ENCODE results near the gene GUCA2B.

Gene GUCA2B

GRCh38 chr1:42173155-42173933 is 20.1 kb downstream of the GUCA2B start:
- no peak overlapping the region for H3K4me3 ChIP-seq (ENCODE audit: low read length)

GRCh38 chr1:42173961-42174735 is 20.9 kb downstream of the GUCA2B start:
- no peaks in the 10 kb centered on the region for H3K27me3 ChIP-seq (ENCODE audit: control insufficient read depth, insufficient read depth, low read length)
- H3K36me3 ChIP-seq (ENCODE audit: control insufficient read depth, insufficient read depth, low read length) = no peaks in the 10 kb centered on the region
- no peak overlapping the region for H3K27ac ChIP-seq (ENCODE audit: low read depth, low read length)
- no peak overlapping the region for H3K9ac ChIP-seq (ENCODE audit: low read length)
- H3K4me3 ChIP-seq (ENCODE audit: low read length) = no peak overlapping the region
- H3K4me1 ChIP-seq (ENCODE audit: control insufficient read depth, insufficient read depth, low read length) = peaks cover 12% of the 10 kb centered on the region

More at GRCh38 chr1:42173155-42173933, 20.1 kb downstream of the GUCA2B start:
- Histone ChIP-seq H3K36me3 (ENCODE audit: control insufficient read depth, insufficient read depth, low read length) (no peaks in the 10 kb centered on the region), H3K9ac (ENCODE audit: low read length) (no peak overlapping the region), H3K4me1 (ENCODE audit: control insufficient read depth, insufficient read depth, low read length) (peaks cover 12% of the 10 kb centered on the region), H3K27me3 (ENCODE audit: control insufficient read depth, insufficient read depth, low read length) (no peaks in the 10 kb centered on the region), H3K27ac (ENCODE audit: low read depth, low read length) (peak overlapping the region; percentile 45)

GRCh38 chr1:42175314-42176054 is 22.3 kb downstream of the GUCA2B start:
- peaks cover 12% of the 10 kb centered on the region for H3K4me1 ChIP-seq (ENCODE audit: control insufficient read depth, insufficient read depth, low read length)
- no peak overlapping the region for H3K27ac ChIP-seq (ENCODE audit: low read depth, low read length)
- H3K4me3 ChIP-seq (ENCODE audit: low read length) = no peak overlapping the region
- H3K9ac ChIP-seq (ENCODE audit: low read length) = no peak overlapping the region
- H3K27me3 ChIP-seq (ENCODE audit: control insufficient read depth, insufficient read depth, low read length) = no peaks in the 10 kb centered on the region
- no peaks in the 10 kb centered on the region for H3K36me3 ChIP-seq (ENCODE audit: control insufficient read depth, insufficient read depth, low read length)

- Histone ChIP-seq H3K36me3 (ENCODE audit: control insufficient read depth, insufficient read depth, low read length) (peaks cover 6% of the 10 kb centered on the region), H3K4me3 (ENCODE audit: low read length) (no peak overlapping the region), H3K4me1 (ENCODE audit: control insufficient read depth, insufficient read depth, low read length) (peaks cover 12% of the 10 kb centered on the region), H3K27me3 (ENCODE audit: control insufficient read depth, insufficient read depth, low read length) (no peaks in the 10 kb centered on the region), H3K9ac (ENCODE audit: low read length) (no peak overlapping the region), H3K27ac (ENCODE audit: low read depth, low read length) (no peak overlapping the region)
These were observed 23.8 kb downstream of the GUCA2B start for GRCh38 chr1:42176902-42177519.

GRCh38 chr1:42177541-42177981 is 24.4 kb downstream of the GUCA2B start:
- Histone ChIP-seq H3K27ac (ENCODE audit: low read depth, low read length) (no peak overlapping the region), H3K36me3 (ENCODE audit: control insufficient read depth, insufficient read depth, low read length) (peaks cover 6% of the 10 kb centered on the region), H3K9ac (ENCODE audit: low read length) (no peak overlapping the region), H3K4me1 (ENCODE audit: control insufficient read depth, insufficient read depth, low read length) (peaks cover 10% of the 10 kb centered on the region), H3K27me3 (ENCODE audit: control insufficient read depth, insufficient read depth, low read length) (no peaks in the 10 kb centered on the region), H3K4me3 (ENCODE audit: low read length) (no peak overlapping the region)

GRCh38 chr1:42178249-42178648 is 25.0 kb downstream of the GUCA2B start:
- H3K4me1 ChIP-seq (ENCODE audit: control insufficient read depth, insufficient read depth, low read length) = peaks cover 4% of the 10 kb centered on the region
- H3K9ac ChIP-seq (ENCODE audit: low read length) = no peak overlapping the region
- H3K4me3 ChIP-seq (ENCODE audit: low read length) = no peak overlapping the region
- no peak overlapping the region for H3K27ac ChIP-seq (ENCODE audit: low read depth, low read length)
- H3K27me3 ChIP-seq (ENCODE audit: control insufficient read depth, insufficient read depth, low read length) = no peaks in the 10 kb centered on the region
- peaks cover 6% of the 10 kb centered on the region for H3K36me3 ChIP-seq (ENCODE audit: control insufficient read depth, insufficient read depth, low read length)

GRCh38 chr1:42179275-42179674 is 26.1 kb downstream of the GUCA2B start:
- Histone ChIP-seq H3K4me3 (ENCODE audit: low read length) (no peak overlapping the region), H3K27ac (ENCODE audit: low read depth, low read length) (no peak overlapping the region), H3K9ac (ENCODE audit: low read length) (no peak overlapping the region), H3K4me1 (ENCODE audit: control insufficient read depth, insufficient read depth, low read length) (no peaks in the 10 kb centered on the region), H3K36me3 (ENCODE audit: control insufficient read depth, insufficient read depth, low read length) (peaks cover 6% of the 10 kb centered on the region), H3K27me3 (ENCODE audit: control insufficient read depth, insufficient read depth, low read length) (no peaks in the 10 kb centered on the region)

- H3K9ac ChIP-seq (ENCODE audit: low read length) = no peak overlapping the region
- no peak overlapping the region for H3K27ac ChIP-seq (ENCODE audit: low read depth, low read length)
- no peak overlapping the region for H3K4me3 ChIP-seq (ENCODE audit: low read length)
These were observed 26.7 kb downstream of the GUCA2B start for GRCh38 chr1:42179900-42180329.

GRCh38 chr1:42181687-42182086 is 28.5 kb downstream of the GUCA2B start:
- peaks cover 6% of the 10 kb centered on the region for H3K36me3 ChIP-seq (ENCODE audit: control insufficient read depth, insufficient read depth, low read length)

More at GRCh38 chr1:42179900-42180329, 26.7 kb downstream of the GUCA2B start:
- Histone ChIP-seq H3K27me3 (ENCODE audit: control insufficient read depth, insufficient read depth, low read length) (no peaks in the 10 kb centered on the region), H3K4me1 (ENCODE audit: control insufficient read depth, insufficient read depth, low read length) (no peaks in the 10 kb centered on the region), H3K36me3 (ENCODE audit: control insufficient read depth, insufficient read depth, low read length) (peaks cover 6% of the 10 kb centered on the region)

GRCh38 chr1:42183210-42183956 is 30.2 kb downstream of the GUCA2B start:
- Histone ChIP-seq H3K4me3 (ENCODE audit: low read length) (no peak overlapping the region), H3K27me3 (ENCODE audit: control insufficient read depth, insufficient read depth, low read length) (no peaks in the 10 kb centered on the region), H3K27ac (ENCODE audit: low read depth, low read length) (no peak overlapping the region), H3K9ac (ENCODE audit: low read length) (no peak overlapping the region), H3K4me1 (ENCODE audit: control insufficient read depth, insufficient read depth, low read length) (no peaks in the 10 kb centered on the region), H3K36me3 (ENCODE audit: control insufficient read depth, insufficient read depth, low read length) (peaks cover 6% of the 10 kb centered on the region)

More at GRCh38 chr1:42181687-42182086, 28.5 kb downstream of the GUCA2B start:
- no peaks in the 10 kb centered on the region for H3K27me3 ChIP-seq (ENCODE audit: control insufficient read depth, insufficient read depth, low read length)
- H3K4me1 ChIP-seq (ENCODE audit: control insufficient read depth, insufficient read depth, low read length) = no peaks in the 10 kb centered on the region
- no peak overlapping the region for H3K27ac ChIP-seq (ENCODE audit: low read depth, low read length)
- no peak overlapping the region for H3K9ac ChIP-seq (ENCODE audit: low read length)
- H3K4me3 ChIP-seq (ENCODE audit: low read length) = no peak overlapping the region

GRCh38 chr1:42183957-42184268 is 30.7 kb downstream of the GUCA2B start:
- Histone ChIP-seq H3K27me3 (ENCODE audit: control insufficient read depth, insufficient read depth, low read length) (no peaks in the 10 kb centered on the region), H3K27ac (ENCODE audit: low read depth, low read length) (no peak overlapping the region), H3K36me3 (ENCODE audit: control insufficient read depth, insufficient read depth, low read length) (peaks cover 6% of the 10 kb centered on the region), H3K4me1 (ENCODE audit: control insufficient read depth, insufficient read depth, low read length) (no peaks in the 10 kb centered on the region), H3K4me3 (ENCODE audit: low read length) (no peak overlapping the region), H3K9ac (ENCODE audit: low read length) (no peak overlapping the region)
